CD4-positive, alpha-beta T cell treated with Interleukin-15 for 4 hours (primary cell): Measurements from ENCODE around the gene SUSD6.

Experiments
- DNase-seq: peaks from one replicate; pipeline ENCODE4 v3.0.0-alpha.2; 2020; ENCODE audit warnings: low spot score

SUSD6 gene

DNA sequence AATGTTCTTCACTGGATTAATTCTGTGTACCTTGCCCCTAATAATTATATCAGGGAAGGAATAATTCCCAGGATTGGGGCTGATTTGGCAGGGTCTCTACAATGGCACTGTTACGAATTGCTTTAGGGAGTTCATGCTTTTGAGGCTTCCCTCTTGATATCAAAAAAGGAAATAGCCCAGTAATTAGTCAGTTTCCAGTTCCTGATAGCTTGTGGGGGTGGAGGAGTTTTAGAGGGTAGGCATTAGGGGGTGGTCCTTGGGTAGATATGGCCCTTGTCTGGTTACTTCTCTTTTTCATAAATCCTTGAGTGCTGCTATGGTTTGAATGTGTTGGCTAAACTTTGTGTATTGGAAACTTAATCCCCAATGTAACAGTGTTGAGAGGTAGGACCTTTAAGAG, 149.4 kb downstream of the SUSD6 start:
- DNase-seq = no peak

DNA sequence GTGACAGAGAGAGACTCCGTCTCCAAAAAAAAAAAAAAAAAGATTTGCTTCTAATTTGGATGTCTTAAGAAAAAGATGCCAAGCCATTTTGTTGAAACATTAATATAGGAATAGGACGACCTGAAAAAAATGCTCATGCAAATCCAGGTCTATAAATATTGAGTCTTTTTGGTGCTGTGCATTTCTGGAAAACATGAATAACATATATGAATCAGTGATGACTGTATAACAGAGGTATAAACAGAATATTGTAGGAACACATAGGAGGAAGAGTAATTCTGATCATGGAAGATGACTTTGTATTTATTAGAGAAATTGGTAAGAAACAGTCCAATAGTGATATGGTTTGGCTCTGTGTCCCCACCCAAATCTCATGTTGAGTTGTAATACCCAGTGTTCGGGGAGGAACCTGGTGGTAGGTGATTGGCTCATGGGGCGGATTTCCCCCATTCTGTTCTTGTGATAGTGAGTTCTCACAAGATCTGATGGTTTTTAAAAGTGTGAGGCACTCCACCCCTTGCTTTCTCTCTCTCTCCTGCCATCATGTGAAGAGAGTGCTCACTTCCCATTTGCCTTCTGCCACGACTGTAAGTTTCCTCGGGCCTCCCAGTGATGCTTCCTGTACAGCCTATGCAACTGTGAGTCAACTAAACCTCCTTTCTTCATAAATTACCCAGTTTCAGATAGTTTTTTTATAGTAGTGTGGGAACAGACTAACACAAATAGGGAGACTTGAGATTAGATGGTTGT, 152.5 kb downstream of the SUSD6 start:
- no peak for DNase-seq
